H9 (cell line): ENCODE measurements around the gene CBLB. TPM values are rescaled to one million over a fixed set of nuclear protein-coding genes. Genes with fewer than 3 reads are reported as not detected.

Source experiments
- DNase-seq: peaks from one replicate; pipeline ENCODE4 v3.0.0-alpha.2; 2017
- H2AFZ ChIP-seq: one replicate; pipeline ENCODE4 v1.6.1; 2013; ENCODE audit warnings: mild to moderate bottlenecking, low read length, control low read depth, moderate library complexity
- H2AK5ac ChIP-seq: 2 replicates; pipeline ENCODE4 v1.6.1; 2013; ENCODE audit warnings: low read length, control low read depth, mixed read lengths; ENCODE audit not compliant: insufficient read length
- H2BK120ac ChIP-seq: one replicate; pipeline ENCODE4 v1.6.1; 2013; ENCODE audit warnings: low read depth, mild to moderate bottlenecking, low read length, control low read depth, inconsistent platforms; ENCODE audit not compliant: poor library complexity, severe bottlenecking
- H2BK12ac ChIP-seq: 2 replicates; pipeline ENCODE4 v1.6.1; 2013; ENCODE audit warnings: low read length, control low read depth, mixed read lengths, low read depth; ENCODE audit not compliant: insufficient read length
- H2BK15ac ChIP-seq: 2 replicates; pipeline ENCODE4 v1.6.1; 2013; ENCODE audit warnings: low read depth, low read length, control low read depth
- H2BK20ac ChIP-seq: one replicate; pipeline ENCODE4 v1.6.1; 2013; ENCODE audit warnings: low read depth, mild to moderate bottlenecking, low read length, control low read depth, inconsistent platforms; ENCODE audit not compliant: poor library complexity, severe bottlenecking
- H2BK5ac ChIP-seq: 2 replicates; pipeline ENCODE4 v1.6.1; 2013; ENCODE audit warnings: low read length, control low read depth, mixed read lengths; ENCODE audit not compliant: insufficient read length
- H3K14ac ChIP-seq: 2 replicates; pipeline ENCODE4 v1.6.1; 2013; ENCODE audit warnings: low read length, control low read depth; ENCODE audit not compliant: insufficient read depth
- H3K18ac ChIP-seq: 2 replicates; pipeline ENCODE4 v1.6.1; 2013; ENCODE audit warnings: low read depth, mild to moderate bottlenecking, mixed read lengths, low read length, control low read depth; ENCODE audit not compliant: insufficient read length
- H3K23ac ChIP-seq: 2 replicates; pipeline ENCODE4 v1.6.1; 2013; ENCODE audit warnings: low read length, control low read depth, mixed read lengths, low read depth; ENCODE audit not compliant: insufficient read length
- H3K23me2 ChIP-seq: 2 replicates; pipeline ENCODE4 v1.6.1; 2013; ENCODE audit warnings: low read depth, mild to moderate bottlenecking, mixed read lengths, low read length, control low read depth; ENCODE audit not compliant: insufficient read length, poor library complexity, severe bottlenecking
- H3K27ac ChIP-seq: 2 replicates; pipeline ENCODE4 v1.5.1; 2013; ENCODE audit warnings: low read length, control low read depth, mixed read lengths, low read depth; ENCODE audit not compliant: insufficient read length
- H3K27me3 ChIP-seq: 2 replicates; pipeline ENCODE4 v1.6.1; 2013; ENCODE audit warnings: low read length, control low read depth, inconsistent platforms; ENCODE audit not compliant: insufficient read depth
- H3K4ac ChIP-seq: 2 replicates; pipeline ENCODE4 v1.6.1; 2013; ENCODE audit warnings: low read depth, mild to moderate bottlenecking, control low read depth, inconsistent platforms, low read length, moderate library complexity
- H3K4me1 ChIP-seq: 2 replicates; pipeline ENCODE4 v1.6.1; 2013; ENCODE audit warnings: low read length, control low read depth, inconsistent platforms; ENCODE audit not compliant: insufficient read depth
- H3K4me2 ChIP-seq: 2 replicates; pipeline ENCODE4 v1.6.1; 2013; ENCODE audit warnings: low read length, control low read depth, mixed read lengths; ENCODE audit not compliant: insufficient read length, insufficient read depth
- H3K56ac ChIP-seq: 2 replicates; pipeline ENCODE4 v1.6.1; 2013; ENCODE audit warnings: low read depth, mild to moderate bottlenecking, mixed read lengths, low read length, control low read depth; ENCODE audit not compliant: insufficient read length
- H3K79me1 ChIP-seq: 2 replicates; pipeline ENCODE4 v1.6.1; 2013; ENCODE audit warnings: low read depth, mild to moderate bottlenecking, moderate library complexity, low read length, control low read depth, inconsistent platforms; ENCODE audit not compliant: insufficient read depth, poor library complexity, severe bottlenecking
- H3K79me2 ChIP-seq: 2 replicates; pipeline ENCODE4 v1.6.1; 2013; ENCODE audit warnings: low read length, control low read depth, inconsistent platforms; ENCODE audit not compliant: insufficient read depth
- H3K9ac ChIP-seq: 2 replicates; pipeline ENCODE4 v1.6.1; 2013; ENCODE audit warnings: low read length, control low read depth, mixed read lengths; ENCODE audit not compliant: insufficient read length; ENCODE audit errors: extremely low read depth
- H3K9me3 ChIP-seq: one replicate; pipeline ENCODE4 v1.6.1; 2013; ENCODE audit warnings: low read depth, low read length, inconsistent platforms; ENCODE audit not compliant: control insufficient read depth
- H3T11ph ChIP-seq: one replicate; pipeline ENCODE4 v1.6.1; 2013; ENCODE audit warnings: mild to moderate bottlenecking, low read length, control low read depth, inconsistent platforms
- H4K20me1 ChIP-seq: one replicate; pipeline ENCODE4 v1.6.1; 2013; ENCODE audit not compliant: control insufficient read depth, insufficient read length, insufficient read depth
- H4K5ac ChIP-seq: 2 replicates; pipeline ENCODE4 v1.6.1; 2013; ENCODE audit warnings: low read depth, mild to moderate bottlenecking, mixed read lengths, low read length, control low read depth; ENCODE audit not compliant: insufficient read length
- H4K8ac ChIP-seq: replicated peaks from 2 replicates; pipeline ENCODE4 v1.6.1; 2013; ENCODE audit warnings: low read length, control low read depth, mixed read lengths, low read depth; ENCODE audit not compliant: insufficient read length
- H4K91ac ChIP-seq: 2 replicates; pipeline ENCODE4 v1.6.1; 2013; ENCODE audit warnings: low read depth, mild to moderate bottlenecking, moderate library complexity, mixed read lengths, low read length, control low read depth; ENCODE audit not compliant: insufficient read length
- H3K27ac Mint-ChIP-seq, 3 experiments: 2 replicates in 2 of 3; 3 replicates in 1 of 3; pipeline ENCODE4 v1.8.0; 2020 to 2021; ENCODE audit warnings: mixed read lengths in 3 of 3, mild to moderate bottlenecking in 1 of 3, moderate library complexity in 1 of 3
- H3K27me3 Mint-ChIP-seq: 2 replicates; pipeline ENCODE4 v1.8.0; 2021; ENCODE audit warnings: low read depth, mild to moderate bottlenecking, moderate library complexity, mixed read lengths
- H3K36me3 Mint-ChIP-seq, 3 experiments: 2 replicates in 2 of 3; 3 replicates in 1 of 3; pipeline ENCODE4 v1.8.0; 2020 to 2021; ENCODE audit warnings: low read depth in 3 of 3, mixed read lengths in 3 of 3; ENCODE audit not compliant: insufficient read depth in 1 of 3
- H3K4me1 Mint-ChIP-seq, 2 experiments: 2 replicates each; pipeline ENCODE4 v1.8.0; 2020; ENCODE audit warnings: mixed read lengths in 2 of 2
- H3K4me3 Mint-ChIP-seq, 2 experiments: 2 replicates in 1 of 2; 3 replicates in 1 of 2; pipeline ENCODE4 v1.8.0; 2020 to 2021; ENCODE audit warnings: mild to moderate bottlenecking in 2 of 2, mixed read lengths in 2 of 2, moderate library complexity in 1 of 2
- H3K9me3 Mint-ChIP-seq, 2 experiments: 2 replicates in 1 of 2; 3 replicates in 1 of 2; pipeline ENCODE4 v1.8.0; 2020; ENCODE audit warnings: mild to moderate bottlenecking in 2 of 2, mixed read lengths in 2 of 2, moderate library complexity in 1 of 2
- CTCF ChIP-seq: fragments of 200-600 bp; sonication (generic); conservative IDR thresholded peaks from 3 replicates; pipeline ENCODE4 v1.8.0; 2021; ENCODE audit warnings: antibody characterized with exemption, mild to moderate bottlenecking
- total RNA-seq: library from RNA; stranded (reverse); gene quantifications from 2 replicates; pipeline ENCODE4 v1.2.1, GENCODE V29; 2021

CBLB gene
- total RNA-seq, 1 experiment from 2014 or later: 25.7 TPM

DNA sequence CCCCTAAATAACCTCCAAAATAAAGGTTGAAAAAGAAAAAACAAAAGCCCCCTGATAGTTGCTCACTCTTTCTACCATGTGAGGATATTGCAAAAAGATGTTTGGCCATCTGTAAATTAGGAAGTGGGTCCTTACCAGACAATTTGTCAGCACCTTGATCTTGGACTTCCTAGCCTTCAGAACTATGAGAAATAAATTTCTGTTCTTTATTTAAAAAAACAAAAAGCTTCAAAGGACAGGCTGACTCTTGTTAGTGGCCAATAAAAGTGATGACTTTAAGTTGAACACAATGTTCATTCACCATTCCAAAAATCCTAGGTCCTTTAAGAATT lies 103.5 kb downstream of the CBLB start:
- Histone ChIP-seq H3K23me2 (no peaks in the 10 kb centered on the region), H3K18ac (no peak overlapping the region), H4K20me1 (no peaks in the 10 kb centered on the region), H4K91ac (no peak overlapping the region), H2BK5ac (no peak overlapping the region), H3K23ac (no peak overlapping the region), H2AK5ac (no peak overlapping the region), H3K4me1 (no peaks in the 10 kb centered on the region), H3K9ac (no peak overlapping the region), H3K14ac (no peak overlapping the region), H2BK120ac (no peak overlapping the region), H3K4ac (no peak overlapping the region), H3T11ph (no peak overlapping the region), H3K79me1 (no peaks in the 10 kb centered on the region), H3K79me2 (no peaks in the 10 kb centered on the region), H2BK12ac (no peak overlapping the region), H3K4me2 (no peak overlapping the region), H2AFZ (no peak overlapping the region), H2BK15ac (no peak overlapping the region), H3K9me3 (peaks cover 11% of the 10 kb centered on the region), H4K5ac (no peak overlapping the region), H3K27ac (no peak overlapping the region), H2BK20ac (no peak overlapping the region), H3K56ac (no peak overlapping the region), H4K8ac (no peak overlapping the region), H3K27me3 (no peaks in the 10 kb centered on the region)
- peaks cover 22 to 26% of the 10 kb centered on the region in 2 experiments for H3K9me3 Mint-ChIP-seq
- TF ChIP-seq CTCF: no peak
- DNase-seq: no peak
- peaks cover 5 to 6% of the 10 kb centered on the region in 2 experiments for H3K4me1 Mint-ChIP-seq
- peaks cover 32 to 45% (median 34%) of the 10 kb centered on the region in 3 experiments for H3K36me3 Mint-ChIP-seq
- H3K27ac Mint-ChIP-seq: no peak overlapping the region
- no peaks in the 10 kb centered on the region; the same call in 1 of the 2 replicates for H3K27me3 Mint-ChIP-seq
- H3K4me3 Mint-ChIP-seq: no peak overlapping the region
